Astrocyte (in vitro differentiated cells and primary cell): ENCODE measurements around the gene SFR1.

Experiments
- CTCF ChIP-seq: IDR thresholded peaks from 2 replicates; pipeline ENCODE4 v1.5.1; 2011; ENCODE audit warnings: low read depth, mild to moderate bottlenecking, inconsistent platforms, low read length, moderate library complexity; ENCODE audit not compliant: insufficient read depth
- EZH2 ChIP-seq: IDR thresholded peaks from 2 replicates; pipeline ENCODE4 v1.6.1; 2012; ENCODE audit warnings: mild to moderate bottlenecking, low read length, inconsistent platforms; ENCODE audit not compliant: insufficient read depth

- TF ChIP-seq CTCF (no peak), EZH2 (no peak)
Observed at GRCh38 chr10:104103956-104104355, 18.0 kb upstream of the SFR1 start.
